ENCODE measurements around the gene RNU1-3. TPM values are rescaled to one million over a fixed set of nuclear protein-coding genes. Genes with fewer than 3 reads are reported as not detected.

RNU1-3 gene
- total and polyA plus RNA-seq, 9 of the 15 experiments (the other 6 are each of a cell fraction or from before 2014, with no cell fraction given), result under 0.01 to 32,823 (median 2,538) TPM; not detected in 4

- H3K79me2 ChIP-seq (ENCODE audit: control insufficient read depth, insufficient read depth, low read length), result no peaks in the 10 kb centered on the region
- POLR2A ChIA-PET, result interaction anchor here (1.3 to 3.2 kb wide), 3 partner anchors 9 to 333 kb away, joined by 7 to 42 read pairs (median 7); no protein-coding TSS in a partner anchor
- H3K9ac ChIP-seq (ENCODE audit: insufficient read depth in 1 of 2, low read depth in 2 of 2, low read length in 2 of 2), result peak overlapping the region in 1 of 2 experiments; percentile 36; a peak in 1 of 4 replicates
- FAIRE-seq (no peak), ATAC-seq (no peak), DNase-seq (ENCODE audit: extremely low read depth in 1 of 4, low spot score in 3 of 4) (peak in 3 of 4 experiments; percentile 47 to 67 (median 62))
- CTCF ChIA-PET (ENCODE audit: low intra/inter-chr PET ratio), result interaction anchor here (0.8 to 2.5 kb wide), 2 partner anchors 84 to 333 kb away, joined by 3 to 18 read pairs; no protein-coding TSS in a partner anchor
- no peaks in the 10 kb centered on the region for H3K27me3 ChIP-seq (ENCODE audit: control insufficient read depth in 2 of 2, insufficient read depth in 2 of 2, low read length in 2 of 2)
- peaks cover 19% of the 10 kb centered on the region for H4K20me1 ChIP-seq (replicated peaks; ENCODE audit: control insufficient read depth, insufficient read depth, low read length)
- no peak overlapping the region for H2AFZ ChIP-seq (ENCODE audit: low read depth, low read length)
- no peak overlapping the region for H3K4me3 ChIP-seq
- intact Hi-C loops (cut with micrococcal nuclease) (no loop called here), in situ Hi-C loops (cut with MboI) (loop anchor here (25.0 kb wide), 2 partner anchors 106 to 294 kb away; partner anchors contain the start of genes CROCC and RNU1-1)
- H3K9me3 ChIP-seq (replicated peaks; ENCODE audit: control insufficient read depth, insufficient read depth, low read depth, low read length), result no peaks in the 10 kb centered on the region
- peaks cover 19 to 39% of the 10 kb centered on the region in 2 experiments for H3K4me1 ChIP-seq (replicated peaks in 1 of 2; ENCODE audit: control insufficient read depth in 2 of 2, insufficient read depth in 2 of 2, low read length in 2 of 2)
- peaks cover 53% of the 10 kb centered on the region; the same call in 2 of the 3 replicates for H3K36me3 ChIP-seq (ENCODE audit: control insufficient read depth, insufficient read depth, low read length)
- H3K9me1 ChIP-seq (ENCODE audit: control insufficient read depth, insufficient read depth, low read length), result peaks cover 5% of the 10 kb centered on the region
- H3K27ac ChIP-seq (ENCODE audit: extremely low read depth, low read depth, low read length), result no peak overlapping the region
- no TSS peak for BruUV-seq (replicated peaks)
- 86% methylated on average over 15 of the region's 15 CpGs for WGBS (ENCODE audit: insufficient coverage, low coverage, missing lambda C conversion rate)
- H3K4me2 ChIP-seq (ENCODE audit: insufficient read depth, low read length), result no peak overlapping the region
- TF ChIP-seq, protein P1, sequence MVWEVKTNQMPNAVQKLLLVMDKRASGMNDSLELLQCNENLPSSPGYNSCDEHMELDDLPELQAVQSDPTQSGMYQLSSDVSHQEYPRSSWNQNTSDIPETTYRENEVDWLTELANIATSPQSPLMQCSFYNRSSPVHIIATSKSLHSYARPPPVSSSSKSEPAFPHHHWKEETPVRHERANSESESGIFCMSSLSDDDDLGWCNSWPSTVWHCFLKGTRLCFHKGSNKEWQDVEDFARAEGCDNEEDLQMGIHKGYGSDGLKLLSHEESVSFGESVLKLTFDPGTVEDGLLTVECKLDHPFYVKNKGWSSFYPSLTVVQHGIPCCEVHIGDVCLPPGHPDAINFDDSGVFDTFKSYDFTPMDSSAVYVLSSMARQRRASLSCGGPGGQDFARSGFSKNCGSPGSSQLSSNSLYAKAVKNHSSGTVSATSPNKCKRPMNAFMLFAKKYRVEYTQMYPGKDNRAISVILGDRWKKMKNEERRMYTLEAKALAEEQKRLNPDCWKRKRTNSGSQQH (CRISPR knock-in tag; IDR thresholded peaks at IDR 0.05), result 0 out of 2 replicates have a peak, but pooled peaks have one; percentile 27
- TF ChIP-seq TCF15 (CRISPR knock-in tag; IDR thresholded peaks at IDR 0.05) (0 out of 2 replicates have a peak, but pooled peaks have one; percentile 60), MYC (IDR thresholded peaks at IDR 0.05; ENCODE audit: low read depth, low read length) (no peak), MYC (CRISPR knock-in tag; IDR thresholded peaks at IDR 0.05; ENCODE audit: borderline replicate concordance, low read depth) (0 out of 2 replicates have a peak, but pooled peaks have one; percentile 61), ZNF277 (CRISPR knock-in tag; IDR thresholded peaks at IDR 0.05; ENCODE audit: borderline replicate concordance) (no peak), TEAD4 (IDR thresholded peaks at IDR 0.05; ENCODE audit: low read length) (no peak), TEAD4 (CRISPR knock-in tag; IDR thresholded peaks at IDR 0.05; ENCODE audit: borderline replicate concordance) (0 out of 2 replicates have a peak, but pooled peaks have one; percentile 31), ARID3B (CRISPR knock-in tag; IDR thresholded peaks at IDR 0.05; ENCODE audit: borderline replicate concordance) (peak; percentile 95), PHTF2 (CRISPR knock-in tag; IDR thresholded peaks at IDR 0.05) (no peak)
- TF ChIP-seq, protein P2, sequence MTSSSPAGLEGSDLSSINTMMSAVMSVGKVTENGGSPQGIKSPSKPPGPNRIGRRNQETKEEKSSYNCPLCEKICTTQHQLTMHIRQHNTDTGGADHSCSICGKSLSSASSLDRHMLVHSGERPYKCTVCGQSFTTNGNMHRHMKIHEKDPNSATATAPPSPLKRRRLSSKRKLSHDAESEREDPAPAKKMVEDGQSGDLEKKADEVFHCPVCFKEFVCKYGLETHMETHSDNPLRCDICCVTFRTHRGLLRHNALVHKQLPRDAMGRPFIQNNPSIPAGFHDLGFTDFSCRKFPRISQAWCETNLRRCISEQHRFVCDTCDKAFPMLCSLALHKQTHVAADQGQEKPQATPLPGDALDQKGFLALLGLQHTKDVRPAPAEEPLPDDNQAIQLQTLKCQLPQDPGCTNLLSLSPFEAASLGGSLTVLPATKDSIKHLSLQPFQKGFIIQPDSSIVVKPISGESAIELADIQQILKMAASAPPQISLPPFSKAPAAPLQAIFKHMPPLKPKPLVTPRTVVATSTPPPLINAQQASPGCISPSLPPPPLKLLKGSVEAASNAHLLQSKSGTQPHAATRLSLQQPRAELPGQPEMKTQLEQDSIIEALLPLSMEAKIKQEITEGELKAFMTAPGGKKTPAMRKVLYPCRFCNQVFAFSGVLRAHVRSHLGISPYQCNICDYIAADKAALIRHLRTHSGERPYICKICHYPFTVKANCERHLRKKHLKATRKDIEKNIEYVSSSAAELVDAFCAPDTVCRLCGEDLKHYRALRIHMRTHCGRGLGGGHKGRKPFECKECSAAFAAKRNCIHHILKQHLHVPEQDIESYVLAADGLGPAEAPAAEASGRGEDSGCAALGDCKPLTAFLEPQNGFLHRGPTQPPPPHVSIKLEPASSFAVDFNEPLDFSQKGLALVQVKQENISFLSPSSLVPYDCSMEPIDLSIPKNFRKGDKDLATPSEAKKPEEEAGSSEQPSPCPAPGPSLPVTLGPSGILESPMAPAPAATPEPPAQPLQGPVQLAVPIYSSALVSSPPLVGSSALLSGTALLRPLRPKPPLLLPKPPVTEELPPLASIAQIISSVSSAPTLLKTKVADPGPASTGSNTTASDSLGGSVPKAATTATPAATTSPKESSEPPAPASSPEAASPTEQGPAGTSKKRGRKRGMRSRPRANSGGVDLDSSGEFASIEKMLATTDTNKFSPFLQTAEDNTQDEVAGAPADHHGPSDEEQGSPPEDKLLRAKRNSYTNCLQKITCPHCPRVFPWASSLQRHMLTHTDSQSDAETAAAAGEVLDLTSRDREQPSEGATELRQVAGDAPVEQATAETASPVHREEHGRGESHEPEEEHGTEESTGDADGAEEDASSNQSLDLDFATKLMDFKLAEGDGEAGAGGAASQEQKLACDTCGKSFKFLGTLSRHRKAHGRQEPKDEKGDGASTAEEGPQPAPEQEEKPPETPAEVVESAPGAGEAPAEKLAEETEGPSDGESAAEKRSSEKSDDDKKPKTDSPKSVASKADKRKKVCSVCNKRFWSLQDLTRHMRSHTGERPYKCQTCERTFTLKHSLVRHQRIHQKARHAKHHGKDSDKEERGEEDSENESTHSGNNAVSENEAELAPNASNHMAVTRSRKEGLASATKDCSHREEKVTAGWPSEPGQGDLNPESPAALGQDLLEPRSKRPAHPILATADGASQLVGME (CRISPR knock-in tag; IDR thresholded peaks at IDR 0.05), result peak; percentile 85
Observed at GRCh38 chr1:16618719-16619118, 48.0 kb downstream of the RNU1-3 start.
